Activated B cell treated with CpG ODN at 0.5 μM for 24 hours (primary cell): ENCODE measurements around the gene DTNA. TPM values are rescaled to one million over a fixed set of nuclear protein-coding genes. Genes with fewer than 3 reads are reported as not detected.
"Not testable (repeated sequence)": the region's sequence is repeated elsewhere in the genome, so short reads cannot be mapped to it uniquely, and the experiment has no call there.

ENCODE experiments used
- ATAC-seq: fragments of 200-7000 bp; cut with Tn5 transposase; one replicate; pipeline ENCODE4 v1.10.0; 2021; ENCODE audit warnings: low read depth, mild to moderate bottlenecking, moderate library complexity
- CTCF ChIA-PET: fragments of 350-600 bp; sonication (Branson Sonifier 250); formaldehyde crosslinking; loops from one replicate; lab custom pipeline; 2021; ENCODE audit warnings: antibody characterized with exemption; lab: Charles Lee
- POLR2A ChIA-PET: fragments of 350-600 bp; sonication (Branson Sonifier 250); formaldehyde crosslinking; loops from one replicate; lab custom pipeline; 2021; ENCODE audit warnings: antibody characterized with exemption; lab: Charles Lee
- DNase-seq: peaks from one replicate; pipeline ENCODE4 v3.0.0; 2022
- H3K27ac Mint-ChIP-seq: one replicate; pipeline ENCODE4 v1.8.0; 2020; ENCODE audit warnings: mixed read lengths
- H3K27me3 Mint-ChIP-seq: one replicate; pipeline ENCODE4 v1.8.0; 2021; ENCODE audit warnings: mixed read lengths
- H3K36me3 Mint-ChIP-seq: one replicate; pipeline ENCODE4 v1.8.0; 2021; ENCODE audit warnings: low read depth, mixed read lengths
- H3K4me1 Mint-ChIP-seq: one replicate; pipeline ENCODE4 v1.8.0; 2021; ENCODE audit warnings: mixed read lengths
- H3K4me3 Mint-ChIP-seq: one replicate; pipeline ENCODE4 v1.8.0; 2020; ENCODE audit warnings: mild to moderate bottlenecking, mixed read lengths
- H3K9me3 Mint-ChIP-seq: one replicate; pipeline ENCODE4 v1.8.0; 2020; ENCODE audit warnings: mixed read lengths
- CTCF ChIP-seq: fragments of 200-600 bp; IDR thresholded peaks from one replicate; pipeline ENCODE4 v1.8.0; 2022; ENCODE audit warnings: antibody characterized with exemption, mild to moderate bottlenecking
- intact Hi-C: fragments of 100-400 bp; cut with micrococcal nuclease; formaldehyde crosslinking; loops from one replicate; pipeline ENCODE4 v1.15.1; 2024
- total RNA-seq: library from RNA; stranded (reverse); gene quantifications from 2 replicates; pipeline ENCODE4 v1.2.3, GENCODE V29; 2022

Gene DTNA
- total RNA-seq, 1 donor from 2014 or later = not detected

DNA sequence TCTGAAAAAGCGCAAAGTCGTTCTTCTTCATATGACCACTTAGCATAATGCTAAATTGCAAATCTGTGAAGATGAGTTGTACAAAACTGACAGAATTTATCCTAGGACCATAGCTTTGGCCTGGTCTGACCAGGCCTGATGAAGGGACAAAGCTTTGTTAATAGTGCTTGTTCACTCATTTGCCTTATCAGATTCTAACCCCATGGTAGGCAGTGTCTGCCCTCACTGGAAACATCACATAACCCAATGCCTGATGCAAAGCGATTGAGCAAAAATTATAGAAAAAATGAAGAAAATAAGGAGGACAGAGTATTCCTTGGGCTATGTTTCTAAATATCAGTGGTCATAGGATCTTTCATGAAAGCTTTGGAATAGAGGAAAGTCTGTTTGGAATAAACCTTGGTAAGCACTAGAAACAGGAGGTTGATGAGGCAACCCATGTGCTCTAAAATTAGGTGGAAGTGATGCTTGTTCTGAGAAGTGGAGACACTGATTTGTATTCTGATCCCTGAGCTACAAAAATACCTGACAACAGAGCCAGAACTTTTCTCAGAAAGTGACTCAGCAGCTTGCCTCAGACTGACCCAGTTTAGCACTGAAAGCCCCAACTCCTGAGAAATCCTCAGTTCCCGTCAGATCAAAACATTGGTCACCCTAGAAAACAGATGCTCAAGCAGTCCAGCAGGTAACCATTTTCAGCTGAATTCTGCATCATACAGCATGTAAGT lies 199.7 kb downstream of the DTNA start:
- Mint-ChIP-seq H3K4me1 (no peaks in the 10 kb centered on the region), H3K27me3 (peaks cover 4% of the 10 kb centered on the region), H3K4me3 (no peak overlapping the region), H3K36me3 (no peaks in the 10 kb centered on the region), H3K27ac (no peak overlapping the region), H3K9me3 (peaks cover 8% of the 10 kb centered on the region)
- intact Hi-C loops = no loop called here
- ATAC-seq (no peak), DNase-seq (no peak)
- ChIA-PET CTCF (no interaction called here), POLR2A (no interaction called here)
- no peak for TF ChIP-seq CTCF

GRCh38 chr18:34911081-34911480 lies 201.0 kb downstream of the DTNA start:
- Mint-ChIP-seq H3K27me3 (peaks cover 4% of the 10 kb centered on the region), H3K4me1 (no peaks in the 10 kb centered on the region), H3K27ac (no peak overlapping the region), H3K9me3 (peaks cover 8% of the 10 kb centered on the region), H3K4me3 (no peak overlapping the region), H3K36me3 (no peaks in the 10 kb centered on the region)
- intact Hi-C loops = no loop called here
- POLR2A ChIA-PET = no interaction called here
- CTCF ChIA-PET = no interaction called here
- ATAC-seq (no peak), DNase-seq (no peak)
- TF ChIP-seq CTCF = no peak

DNA sequence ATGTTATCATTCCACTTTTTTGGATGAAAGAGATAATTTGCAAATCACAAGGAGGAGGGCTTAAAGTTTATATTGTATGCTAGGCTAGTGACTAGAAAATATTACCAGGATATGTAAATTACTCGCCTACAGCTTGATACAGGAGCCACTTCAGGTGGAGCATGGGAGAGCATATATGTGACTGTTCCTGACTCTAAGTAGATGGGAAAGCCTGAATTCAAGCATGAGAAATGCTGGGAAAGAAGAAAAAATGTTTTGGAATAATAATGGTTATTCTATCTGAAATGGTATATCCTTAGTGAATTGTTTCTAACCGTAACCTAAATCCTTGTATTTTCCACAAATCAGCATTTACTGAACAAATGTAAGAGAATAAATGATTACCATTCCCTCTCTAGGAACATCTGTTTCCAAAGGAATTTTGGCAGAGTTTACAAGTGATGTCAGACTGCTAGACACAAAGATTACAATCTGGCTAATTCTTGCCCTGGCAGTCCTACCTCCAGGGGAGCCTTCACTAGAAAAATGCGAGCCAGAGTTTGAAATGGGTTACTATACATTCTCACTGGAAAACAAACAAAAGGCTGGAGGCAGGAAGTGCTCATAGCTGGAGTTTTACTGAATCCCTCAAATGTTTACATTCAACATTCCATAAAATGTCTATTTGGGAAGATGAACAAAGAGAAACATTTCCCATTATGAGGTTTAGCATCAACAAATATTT lies 201.7 kb downstream of the DTNA start:
- no peak overlapping the region for H3K27ac Mint-ChIP-seq
- ChIA-PET POLR2A (no interaction called here), CTCF (no interaction called here)
- peaks cover 4% of the 10 kb centered on the region for H3K9me3 Mint-ChIP-seq
- no peaks in the 10 kb centered on the region for H3K4me1 Mint-ChIP-seq
- TF ChIP-seq CTCF = no peak
- peaks cover 4% of the 10 kb centered on the region for H3K27me3 Mint-ChIP-seq
- no peaks in the 10 kb centered on the region for H3K36me3 Mint-ChIP-seq
- intact Hi-C loops = no loop called here
- no peak for ATAC-seq
- H3K4me3 Mint-ChIP-seq = no peak overlapping the region
- no peak for DNase-seq

DNA sequence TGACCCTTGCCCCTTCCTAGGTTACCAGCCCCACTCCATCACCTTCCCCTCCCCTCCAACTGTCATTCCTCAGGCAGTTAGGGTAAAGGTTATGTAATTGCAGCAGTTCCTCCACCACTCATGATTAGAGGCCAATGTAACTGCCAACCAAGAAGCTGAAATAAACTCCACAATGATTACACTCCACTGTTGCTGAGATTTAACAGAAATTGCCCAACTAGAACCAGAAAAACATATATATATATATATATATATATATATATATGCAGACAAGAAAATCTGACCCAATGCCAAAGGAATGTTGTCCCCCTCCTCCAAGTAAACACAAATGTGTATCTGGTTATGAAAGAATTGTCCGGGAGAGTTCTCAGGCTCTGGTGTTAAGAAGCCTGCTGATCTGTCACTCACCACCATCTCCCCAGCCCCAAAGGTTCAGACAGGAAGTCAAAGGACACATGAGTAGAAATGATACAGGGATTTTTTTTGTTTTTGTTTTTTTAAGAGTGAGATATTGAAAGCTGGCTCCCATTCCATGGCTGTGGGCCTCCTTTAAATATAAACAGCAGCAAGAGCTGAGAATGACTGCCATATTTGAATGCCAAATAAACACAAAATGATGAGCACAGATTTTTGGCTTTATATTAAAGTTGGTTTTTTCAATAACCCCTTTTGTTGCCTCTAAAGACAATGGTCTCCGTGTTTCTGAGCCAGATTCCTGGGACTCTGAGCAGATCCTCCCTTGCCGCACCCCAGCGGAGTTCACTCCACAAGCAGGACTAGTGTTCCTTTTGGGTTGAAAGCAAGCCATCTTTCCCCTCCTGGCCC lies 204.0 kb downstream of the DTNA start:
- CTCF ChIA-PET = no interaction called here
- POLR2A ChIA-PET = no interaction called here
- ATAC-seq (no peak), DNase-seq (no peak)
- no peak for TF ChIP-seq CTCF
- Mint-ChIP-seq H3K27ac (no peak overlapping the region), H3K4me1 (no peaks in the 10 kb centered on the region), H3K9me3 (no peaks in the 10 kb centered on the region), H3K4me3 (no peak overlapping the region), H3K36me3 (no peaks in the 10 kb centered on the region), H3K27me3 (peaks cover 4% of the 10 kb centered on the region)
- intact Hi-C loops = no loop called here

DNA sequence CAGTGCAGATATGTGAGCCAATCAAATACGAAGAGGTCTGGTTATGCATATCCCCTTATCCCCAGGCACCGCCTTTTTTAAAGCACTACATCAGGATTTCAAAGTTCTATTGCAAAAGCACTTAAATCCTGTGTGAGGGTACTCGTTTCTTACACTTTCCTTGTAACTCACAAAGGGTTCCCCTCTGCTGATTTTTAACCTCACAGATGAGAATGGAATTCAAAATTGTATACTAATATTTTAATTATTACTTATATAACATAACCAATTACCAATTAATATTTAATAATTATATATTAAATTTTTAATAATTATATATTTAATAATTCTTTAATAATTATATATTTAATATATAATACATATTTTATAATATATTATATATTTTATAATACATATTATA lies 204.9 kb downstream of the DTNA start:
- POLR2A ChIA-PET = no interaction called here
- Mint-ChIP-seq H3K27me3 (no peaks in the 10 kb centered on the region), H3K27ac (no peak overlapping the region), H3K4me3 (no peak overlapping the region), H3K4me1 (no peaks in the 10 kb centered on the region), H3K9me3 (no peaks in the 10 kb centered on the region), H3K36me3 (no peaks in the 10 kb centered on the region)
- no peak for DNase-seq
- CTCF ChIA-PET = no interaction called here
- TF ChIP-seq CTCF = no peak
- no peak for ATAC-seq
- intact Hi-C loops = no loop called here

DNA sequence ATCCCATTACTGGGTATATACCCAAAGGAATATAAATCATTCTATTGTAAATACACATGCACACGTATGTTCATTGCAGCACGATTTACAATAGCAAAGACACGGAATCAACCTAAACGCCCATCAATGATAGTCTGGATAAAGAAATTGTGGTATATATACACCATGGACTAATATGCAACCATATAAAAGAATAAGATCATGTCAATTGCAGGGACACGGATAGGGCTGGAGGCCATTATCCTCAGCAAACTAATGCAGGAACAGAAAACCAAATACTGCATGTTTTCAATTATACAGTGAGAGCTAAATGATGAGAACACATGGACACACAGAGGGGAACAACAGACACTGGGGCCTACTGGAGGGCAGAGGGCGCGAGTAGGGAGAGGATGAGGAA lies 206.4 kb downstream of the DTNA start:
- H3K27me3 Mint-ChIP-seq, POLR2A ChIA-PET, intact Hi-C loops, H3K36me3 Mint-ChIP-seq, H3K4me1 Mint-ChIP-seq, H3K27ac Mint-ChIP-seq, DNase-seq, H3K9me3 Mint-ChIP-seq, CTCF ChIA-PET, H3K4me3 Mint-ChIP-seq, ATAC-seq: not testable (repeated sequence)
